Activated CD4-positive, alpha-beta T cell treated with anti-CD3 and anti-CD28 coated beads, Interleukin-2, amount 50 U/mL, for 24 hours (primary cell): Measurements from ENCODE around the gene SOX12.
"Not testable (repeated sequence)": the region's sequence is repeated elsewhere in the genome, so short reads cannot be mapped to it uniquely, and the experiment has no call there.

Source experiments
- DNase-seq, 2 donors: peaks; one replicate each; pipeline ENCODE4 v3.0.0-alpha.2; 2020; ENCODE audit warnings: low read depth in 1 of 2, low spot score in 1 of 2

Gene SOX12

DNA sequence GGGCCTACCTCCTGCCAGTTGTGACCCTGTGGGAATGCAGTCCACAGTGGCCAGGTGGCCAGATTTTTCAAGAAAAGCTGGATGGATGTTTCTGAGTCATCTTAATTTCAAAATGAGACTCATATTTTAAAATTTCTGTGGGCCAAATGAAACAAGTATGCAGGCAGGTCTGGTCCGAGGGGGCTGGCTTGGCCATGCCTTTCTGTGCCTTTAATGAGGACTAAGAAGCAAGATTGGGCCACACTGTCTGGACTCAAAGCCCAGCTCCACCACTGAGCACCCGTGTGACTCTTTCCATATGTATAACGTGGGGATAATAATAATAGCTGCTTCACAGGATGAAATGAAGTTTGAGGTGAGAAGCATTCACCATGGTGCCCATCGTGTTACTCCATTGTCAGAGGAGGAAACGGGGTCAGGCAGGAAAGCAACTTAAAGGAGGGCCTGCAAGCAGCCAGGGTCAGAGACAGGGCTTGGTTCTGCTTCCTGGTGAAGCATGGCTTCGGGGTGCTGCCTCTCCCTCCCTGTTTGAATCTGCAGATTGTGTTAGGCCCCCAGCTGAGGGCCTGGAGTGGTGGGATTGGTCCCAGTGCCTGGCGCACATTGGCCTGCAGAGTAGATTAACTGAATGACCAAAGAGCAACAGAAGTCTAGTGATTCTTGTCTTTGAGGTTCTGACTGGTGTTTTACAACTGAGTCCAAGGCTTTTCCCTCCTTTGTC, 3.8 kb downstream of the SOX12 start:
- DNase-seq = no peak

DNA sequence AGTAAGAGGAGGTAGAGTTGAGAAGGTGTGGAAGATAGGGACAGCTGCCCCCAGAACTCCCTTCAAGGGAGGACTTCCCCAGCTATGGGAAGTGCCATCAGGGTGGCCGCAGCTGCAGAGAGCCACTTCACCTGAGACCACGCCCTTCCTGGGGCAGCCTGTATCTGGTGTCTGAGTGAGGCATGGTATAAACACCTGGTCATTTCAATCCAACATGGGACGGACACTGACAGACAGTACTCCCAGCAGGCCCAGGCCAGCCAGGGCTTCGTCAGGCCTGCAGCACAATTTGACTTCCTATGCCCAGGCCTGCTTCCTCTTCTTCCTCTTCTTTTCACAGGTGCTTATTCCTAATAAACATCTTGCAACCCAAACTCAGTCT, 4.5 kb downstream of the SOX12 start:
- DNase-seq = no peak

DNA sequence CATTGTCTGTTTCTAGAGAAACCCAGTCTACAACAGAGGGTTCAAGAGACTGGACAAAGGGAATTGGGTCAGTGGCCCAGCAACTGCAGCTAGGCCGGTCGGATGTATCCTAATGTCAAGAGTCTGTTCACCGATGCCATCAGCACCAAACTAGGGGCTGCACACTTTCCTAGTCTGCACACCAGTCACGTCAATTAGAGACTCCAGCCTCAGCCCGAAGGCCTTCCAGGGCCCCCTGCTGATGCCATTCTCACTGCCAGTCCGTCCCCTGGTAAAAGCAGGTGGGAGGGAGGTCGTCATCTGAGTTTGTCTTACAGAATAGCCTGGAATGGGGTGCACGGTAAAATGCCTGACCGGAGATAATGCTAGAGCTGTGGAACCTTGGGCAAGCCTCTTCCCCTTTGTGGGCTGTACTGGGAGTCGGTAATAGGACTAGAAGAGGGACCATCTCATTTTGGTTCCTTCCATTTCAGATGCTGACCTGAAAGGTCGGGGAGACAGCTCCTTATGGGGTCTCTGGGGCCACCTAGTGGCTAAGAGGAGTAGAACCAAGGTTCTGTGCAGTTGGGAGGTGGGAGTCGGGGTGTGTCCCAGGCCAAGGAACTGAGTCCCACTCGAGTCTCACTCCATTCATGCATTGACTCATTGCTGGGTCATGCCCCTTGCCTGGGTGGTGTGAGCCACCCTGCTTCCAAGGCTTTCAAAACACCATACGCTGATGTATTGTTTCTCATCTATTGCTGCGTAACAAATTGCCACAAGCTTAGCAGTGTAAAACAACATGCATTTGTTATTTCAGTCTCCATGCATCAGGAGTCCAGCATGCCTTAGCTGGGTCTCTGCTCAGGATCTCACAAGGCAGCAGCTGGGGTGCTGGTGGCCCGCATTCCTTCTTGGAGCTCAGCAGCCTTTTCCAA, 5.1 kb downstream of the SOX12 start:
- DNase-seq = peak in 1 of 2 donors; percentile 54

GRCh38 chr20:334578-334977, 9.2 kb downstream of the SOX12 start:
- DNase-seq = no peak

GRCh38 chr20:336040-336439, 10.7 kb downstream of the SOX12 start:
- not testable (repeated sequence) for DNase-seq

DNA sequence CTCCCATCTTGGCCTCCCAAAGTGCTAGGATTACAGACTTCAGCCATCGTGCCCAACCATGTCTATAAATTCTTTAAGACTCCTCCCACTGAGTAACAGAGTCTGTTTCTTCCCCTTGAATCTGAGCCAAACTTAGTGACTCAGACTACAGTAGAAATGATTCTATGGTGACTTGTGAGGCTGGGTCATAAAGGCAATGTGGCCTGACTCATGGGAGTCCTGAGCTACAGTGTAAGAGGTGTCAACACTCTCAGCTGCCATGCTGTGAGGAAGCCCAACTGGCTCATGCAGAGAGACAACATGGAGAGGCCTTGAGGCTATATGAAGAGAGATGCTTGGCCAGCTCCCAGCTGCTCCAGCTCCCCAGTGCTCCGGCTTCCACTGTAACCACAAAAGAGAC, 16.3 kb downstream of the SOX12 start:
- DNase-seq = no peak

DNA sequence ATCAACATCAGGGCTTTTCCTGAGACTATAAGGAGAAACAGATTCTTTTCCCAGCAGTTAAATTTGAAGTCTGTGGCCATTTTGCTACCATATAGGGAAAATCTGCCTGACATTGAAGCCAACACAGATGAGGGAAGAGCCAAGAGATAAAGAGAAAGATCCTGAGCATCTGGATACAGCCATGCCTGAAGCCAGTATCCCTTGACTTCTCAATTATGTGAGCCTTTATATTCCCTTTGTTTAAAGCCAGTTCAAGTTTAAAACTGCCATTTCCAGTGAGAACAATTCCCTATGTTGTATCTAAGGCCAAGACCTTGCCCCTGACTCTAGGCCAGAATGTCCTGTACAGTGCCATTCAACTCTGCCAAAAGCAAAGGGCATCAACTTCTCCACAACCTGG, 17.8 kb downstream of the SOX12 start:
- no peak for DNase-seq

DNA sequence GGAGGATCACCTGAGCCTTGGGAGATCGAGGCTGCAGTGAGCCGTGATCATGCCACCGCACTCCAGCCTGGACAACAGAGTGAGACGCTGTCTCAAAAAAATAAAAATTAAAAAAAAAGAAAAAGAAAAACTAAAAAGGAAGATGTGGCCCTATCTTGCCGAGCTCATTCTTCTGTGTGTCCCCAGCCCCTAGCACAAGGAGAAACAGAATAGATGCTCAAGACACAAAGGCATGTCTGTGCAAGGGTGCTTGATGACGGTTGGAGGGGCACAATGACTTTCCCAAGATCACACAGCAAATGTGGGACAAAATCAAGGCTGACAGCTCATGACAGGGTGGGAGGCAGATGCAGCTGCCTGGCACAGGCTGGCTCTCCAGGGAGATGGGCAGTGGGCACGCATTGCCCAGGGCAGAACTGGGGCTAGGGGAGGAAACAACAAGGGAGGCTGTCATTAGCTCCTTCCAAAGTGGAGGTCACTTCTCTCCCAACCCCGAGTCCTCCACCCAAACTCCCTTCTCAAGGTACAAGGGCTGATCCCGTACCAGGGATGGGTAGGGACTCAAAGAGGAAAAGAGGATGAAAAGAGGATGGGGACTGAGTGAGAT, 20.8 kb downstream of the SOX12 start:
- no peak for DNase-seq

GRCh38 chr20:346640-347316, 21.4 kb downstream of the SOX12 start, which contains the start of gene NRSN2:
Gene NRSN2 (plus strand): TSS chr20:347111. CDS start chr20:349644, 2,533 bp downstream.
- no peak for DNase-seq

DNA sequence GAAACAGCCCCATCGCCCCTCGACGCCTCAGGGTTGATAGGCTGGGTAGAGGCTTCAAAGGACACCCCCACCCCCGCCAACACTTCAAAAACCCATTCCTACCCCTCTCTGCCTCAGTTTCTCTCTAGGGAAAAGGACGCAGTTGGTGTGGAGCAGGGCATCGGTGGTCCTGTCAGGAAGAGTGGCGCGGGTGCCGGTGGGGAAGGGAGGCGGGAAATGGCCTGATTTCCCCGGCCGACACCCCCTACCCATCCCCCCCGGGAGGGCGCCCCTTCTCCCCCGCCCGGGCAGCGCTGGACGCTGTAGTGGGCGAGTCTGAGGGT, 21.9 kb downstream of the SOX12 start:
- no peak for DNase-seq

GRCh38 chr20:347640-348484, 22.5 kb downstream of the SOX12 start:
- peak in 1 of 2 donors; percentile 46 for DNase-seq

DNA sequence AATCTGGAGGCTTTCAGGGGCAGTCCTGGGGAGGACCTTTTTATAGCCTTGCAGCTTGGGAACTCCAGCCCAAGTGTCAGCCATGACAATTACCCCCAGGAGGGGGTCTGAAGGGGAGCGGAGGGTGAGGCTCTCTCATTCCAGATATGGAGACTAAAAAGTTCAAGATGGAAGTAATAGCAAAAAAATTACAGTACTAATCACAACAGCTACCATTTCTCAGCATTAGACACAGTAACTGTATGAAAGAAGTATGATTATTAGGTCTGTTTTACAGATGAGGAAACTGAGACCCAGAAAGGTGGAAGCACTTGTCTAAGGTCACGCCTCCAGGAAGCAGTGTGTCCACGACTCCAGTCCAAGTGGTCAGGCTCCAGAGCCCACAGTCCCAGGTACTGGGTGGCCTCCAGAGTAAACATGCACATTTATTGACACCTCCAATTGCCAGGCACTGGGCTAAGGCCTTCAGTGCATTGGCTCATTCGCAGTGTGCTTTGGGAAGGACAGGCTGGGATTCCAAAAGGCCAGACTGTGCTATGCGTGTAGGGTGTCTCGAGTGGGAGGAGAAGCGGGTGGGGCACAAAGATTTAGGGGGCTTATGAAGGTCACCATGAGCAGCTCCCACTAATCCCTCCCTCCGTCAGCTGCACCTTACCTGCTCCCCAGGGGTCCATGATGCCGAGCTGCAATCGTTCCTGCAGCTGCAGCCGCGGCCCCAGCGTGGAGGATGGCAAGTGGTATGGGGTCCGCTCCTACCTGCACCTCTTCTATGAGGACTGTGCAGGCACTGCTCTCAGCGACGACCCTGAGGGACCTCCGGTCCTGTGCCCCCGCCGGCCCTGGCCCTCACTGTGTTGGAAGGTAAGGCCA, 23.9 kb downstream of the SOX12 start:
- DNase-seq = no peak

GRCh38 chr20:353166-353565, 27.8 kb downstream of the SOX12 start:
- no peak for DNase-seq

DNA sequence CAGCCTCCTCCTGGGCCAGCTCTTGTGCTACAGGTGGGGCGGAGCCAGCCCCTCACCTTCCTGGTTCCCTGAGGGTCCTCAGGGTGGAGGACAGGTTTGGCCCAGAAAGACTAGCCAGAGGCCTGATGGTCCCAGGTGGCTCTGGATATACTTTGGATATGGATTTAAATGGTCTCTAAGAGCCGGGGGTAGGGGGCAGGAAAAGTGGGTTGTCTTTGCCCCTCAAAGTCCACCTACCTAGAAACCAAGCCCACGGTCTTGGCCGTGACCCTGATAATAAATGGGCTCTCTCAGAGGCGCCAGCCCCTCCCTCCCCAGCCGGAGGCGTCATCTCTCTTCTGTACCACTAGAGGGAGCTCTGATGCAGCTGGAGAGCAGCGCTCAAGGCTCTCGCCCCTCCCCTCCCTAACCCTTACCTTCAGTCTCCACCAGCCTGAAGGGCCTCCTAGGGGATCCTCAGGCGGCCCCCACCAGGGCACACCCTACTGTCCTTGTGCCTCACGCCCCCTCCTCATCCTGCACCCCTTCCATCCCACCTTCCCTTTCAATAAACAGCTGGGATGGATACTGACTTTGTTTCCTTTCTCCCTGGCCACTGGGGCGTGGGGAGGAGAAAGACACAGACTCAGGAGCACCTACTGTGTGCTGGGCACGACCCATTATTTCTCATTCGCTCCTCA, 29.1 kb downstream of the SOX12 start:
- DNase-seq = peak; percentile 69 to 76

GRCh38 chr20:356154-356553, 30.8 kb downstream of the SOX12 start:
- not testable (repeated sequence) for DNase-seq

- no peak for DNase-seq
These were observed 31.4 kb downstream of the SOX12 start for GRCh38 chr20:356745-357144.

DNA sequence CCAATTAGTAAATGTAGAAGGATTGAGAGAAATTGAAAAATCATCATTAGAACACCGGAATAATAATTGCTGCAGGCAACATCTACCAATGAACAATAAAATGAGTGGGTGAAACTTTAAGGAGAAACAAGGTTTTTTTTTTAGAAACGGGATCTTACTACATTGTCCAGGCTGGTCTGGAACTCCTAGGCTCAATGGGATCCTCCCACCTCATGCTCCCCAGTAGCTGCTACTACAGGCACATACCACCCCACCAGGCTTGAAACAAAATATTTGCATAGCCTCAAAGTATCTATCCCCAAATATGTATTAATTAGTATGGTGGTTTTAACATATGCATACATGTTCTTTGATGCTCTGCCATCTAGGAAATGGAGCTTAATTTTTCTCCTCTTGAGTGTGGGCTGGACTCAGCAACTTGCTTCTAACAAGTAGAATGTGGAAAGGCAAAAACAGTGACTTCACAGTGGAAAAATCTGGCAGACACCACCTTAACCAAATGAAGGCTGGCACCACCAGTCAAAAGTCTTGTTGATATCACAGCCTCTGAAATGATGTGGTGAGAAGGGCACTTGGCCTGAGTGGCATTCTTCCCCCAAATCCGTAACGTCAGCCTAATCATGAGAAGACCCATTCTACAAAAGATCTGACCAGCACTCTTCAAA, 33.7 kb downstream of the SOX12 start:
- no peak for DNase-seq

DNA sequence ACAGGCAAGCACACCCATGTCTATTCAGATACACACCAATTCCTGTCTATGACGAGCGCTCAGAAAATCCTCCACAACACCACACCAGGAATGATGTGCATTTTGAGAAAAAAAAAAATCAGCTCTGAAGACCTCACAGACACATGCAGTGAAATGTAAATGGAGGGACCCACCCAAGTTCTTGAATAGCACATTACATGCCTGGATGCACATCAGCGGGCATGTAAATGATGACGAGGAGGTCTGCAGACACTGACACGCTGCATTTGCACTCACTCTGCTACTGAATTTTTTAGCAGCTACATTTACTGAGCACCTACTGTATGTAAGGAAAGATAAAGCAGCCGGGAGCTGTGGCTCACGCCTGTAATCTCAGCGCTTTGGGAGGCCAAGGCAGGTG, 36.2 kb downstream of the SOX12 start:
- no peak for DNase-seq
